Astrocyte (in vitro differentiated cells and primary cell): Measurements from ENCODE around the gene ERI2.

Experiments used
- EZH2 ChIP-seq: IDR thresholded peaks from 2 replicates; pipeline ENCODE4 v1.6.1; 2012; ENCODE audit warnings: mild to moderate bottlenecking, low read length, inconsistent platforms; ENCODE audit not compliant: insufficient read depth
- TF ChIP-seq, protein P1 (sequence below): IDR thresholded peaks from 2 replicates; pipeline ENCODE4 v1.5.1; 2011; ENCODE audit warnings: low read depth, mild to moderate bottlenecking, inconsistent platforms, low read length, moderate library complexity; ENCODE audit not compliant: insufficient read depth

DNA sequence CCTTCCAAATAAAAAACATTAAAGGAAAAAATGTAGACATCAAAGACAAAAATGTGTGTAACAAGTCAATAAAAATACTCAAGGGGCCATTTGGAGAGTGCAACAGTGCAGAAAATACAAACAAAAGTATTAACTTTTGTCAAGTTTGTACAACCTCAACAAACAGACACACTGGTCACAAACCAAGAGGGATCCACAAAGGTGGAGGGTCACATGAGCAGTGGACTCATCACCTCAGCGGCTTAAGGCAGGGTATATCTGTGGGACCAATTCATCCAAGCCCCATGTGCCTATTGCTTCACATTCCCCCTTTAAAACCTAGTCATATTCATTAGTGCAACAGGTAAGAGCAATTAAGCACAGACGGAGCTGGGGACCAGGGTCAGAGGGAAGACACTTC is 48.7 kb upstream of the ERI2 start:
- TF ChIP-seq EZH2: no peak
- TF ChIP-seq, protein P1, sequence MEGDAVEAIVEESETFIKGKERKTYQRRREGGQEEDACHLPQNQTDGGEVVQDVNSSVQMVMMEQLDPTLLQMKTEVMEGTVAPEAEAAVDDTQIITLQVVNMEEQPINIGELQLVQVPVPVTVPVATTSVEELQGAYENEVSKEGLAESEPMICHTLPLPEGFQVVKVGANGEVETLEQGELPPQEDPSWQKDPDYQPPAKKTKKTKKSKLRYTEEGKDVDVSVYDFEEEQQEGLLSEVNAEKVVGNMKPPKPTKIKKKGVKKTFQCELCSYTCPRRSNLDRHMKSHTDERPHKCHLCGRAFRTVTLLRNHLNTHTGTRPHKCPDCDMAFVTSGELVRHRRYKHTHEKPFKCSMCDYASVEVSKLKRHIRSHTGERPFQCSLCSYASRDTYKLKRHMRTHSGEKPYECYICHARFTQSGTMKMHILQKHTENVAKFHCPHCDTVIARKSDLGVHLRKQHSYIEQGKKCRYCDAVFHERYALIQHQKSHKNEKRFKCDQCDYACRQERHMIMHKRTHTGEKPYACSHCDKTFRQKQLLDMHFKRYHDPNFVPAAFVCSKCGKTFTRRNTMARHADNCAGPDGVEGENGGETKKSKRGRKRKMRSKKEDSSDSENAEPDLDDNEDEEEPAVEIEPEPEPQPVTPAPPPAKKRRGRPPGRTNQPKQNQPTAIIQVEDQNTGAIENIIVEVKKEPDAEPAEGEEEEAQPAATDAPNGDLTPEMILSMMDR: no peak
